Activated CD8-positive, alpha-beta memory T cell treated with anti-CD3 and anti-CD28 coated beads for 36 hours (primary cell): ENCODE measurements around the gene TAF5L. TPM values are rescaled to one million over a fixed set of nuclear protein-coding genes. Genes with fewer than 3 reads are reported as not detected.
"Not testable (repeated sequence)": the region's sequence is repeated elsewhere in the genome, so short reads cannot be mapped to it uniquely, and the experiment has no call there.

Experiments used
- CTCF ChIA-PET: fragments of 350-600 bp; sonication (Branson Sonifier 250); formaldehyde crosslinking; loops from one replicate; lab custom pipeline; 2021; ENCODE audit warnings: antibody characterized with exemption; lab: Charles Lee
- POLR2A ChIA-PET: fragments of 350-600 bp; sonication (Branson Sonifier 250); formaldehyde crosslinking; loops from one replicate; lab custom pipeline; 2021; ENCODE audit warnings: antibody characterized with exemption; lab: Charles Lee
- total RNA-seq, 2 experiments: library from RNA; stranded (reverse); gene quantifications; one replicate each; pipeline ENCODE4 v1.2.3, GENCODE V29; 2021

The TAF5L gene
- total RNA-seq, 2 experiments from 2014 or later, result 29.5 to 31.1 TPM

GRCh38 chr1:229645324-229645993 is 19.5 kb upstream of the TAF5L start:
- CTCF ChIA-PET, result no interaction called here
- POLR2A ChIA-PET, result no interaction called here

DNA sequence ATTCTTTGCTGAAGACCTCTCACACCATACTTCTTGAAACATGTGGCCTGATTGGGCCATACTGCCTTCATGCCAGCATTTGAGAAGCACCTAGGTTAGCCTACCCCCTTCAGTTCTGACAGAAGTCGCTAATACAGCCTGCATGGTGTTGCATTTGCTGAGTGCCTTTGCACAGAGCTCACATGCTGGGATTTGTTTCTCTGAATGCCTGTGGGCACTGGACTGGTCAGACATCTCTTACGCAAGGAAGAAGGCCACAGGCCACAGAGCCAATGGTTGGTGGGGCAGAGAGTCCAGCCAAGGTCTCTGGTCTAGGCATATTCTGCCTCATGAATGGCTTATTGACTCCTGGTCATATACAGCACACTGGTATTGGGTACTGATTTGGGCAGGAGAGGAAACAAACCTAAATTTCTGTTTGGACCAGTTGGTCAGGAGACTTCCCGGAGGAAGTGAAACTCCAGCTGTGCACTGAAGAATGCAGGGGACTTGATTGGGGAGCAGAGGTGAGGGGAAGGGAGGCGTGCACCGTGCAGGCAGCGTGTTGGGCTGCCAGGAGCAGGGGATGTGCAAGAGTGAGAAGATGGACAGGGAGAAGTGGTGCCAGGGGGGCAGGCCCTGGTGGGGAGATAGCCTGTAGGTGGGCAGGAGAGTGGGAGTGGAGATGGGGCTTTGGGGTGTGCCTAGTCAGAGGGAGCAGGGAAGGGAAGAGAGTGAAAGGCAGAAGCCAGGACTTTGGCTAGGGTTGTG is 18.2 kb upstream of the TAF5L start:
- CTCF ChIA-PET, result no interaction called here
- POLR2A ChIA-PET, result no interaction called here

DNA sequence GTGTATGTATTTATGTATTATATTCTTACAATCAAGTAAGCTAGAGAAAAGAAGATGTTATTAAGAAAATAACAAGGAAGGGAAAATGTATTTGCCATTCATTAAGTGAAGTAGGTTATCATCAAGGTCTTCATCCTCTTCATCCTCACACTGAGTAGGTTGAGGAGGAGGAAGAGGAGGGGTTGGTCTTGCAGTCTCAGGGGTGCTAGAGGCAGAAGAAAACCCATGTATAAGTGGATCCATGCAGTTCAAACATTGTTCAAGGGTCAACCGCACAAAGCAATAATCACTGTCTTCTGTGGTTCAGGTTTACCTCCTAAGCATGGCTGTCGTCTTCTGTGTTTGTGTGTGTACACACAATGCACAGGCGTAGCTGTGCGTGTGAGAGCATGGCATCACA is 17.0 kb upstream of the TAF5L start:
- ChIA-PET CTCF (no interaction called here), POLR2A (no interaction called here)

DNA sequence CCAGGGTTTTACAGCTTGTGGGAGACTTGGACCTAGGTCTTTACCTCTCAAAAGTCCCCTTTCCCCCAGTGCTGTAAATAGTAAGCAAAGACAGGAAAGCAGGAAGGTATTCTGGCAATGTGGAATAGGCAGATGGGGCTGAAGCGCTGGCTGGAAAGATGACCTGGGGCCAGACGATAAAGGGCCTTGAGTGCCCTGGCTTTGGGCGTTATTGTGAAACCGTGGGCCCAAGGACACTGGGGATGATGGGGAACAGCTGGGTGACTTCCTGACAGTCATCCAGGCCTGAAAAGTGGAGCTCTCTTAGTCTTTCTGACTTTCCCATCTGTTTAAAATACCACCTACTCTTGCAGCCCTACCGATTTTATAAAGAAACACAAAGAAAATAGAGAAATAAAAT is 16.5 kb upstream of the TAF5L start:
- CTCF ChIA-PET, result no interaction called here
- POLR2A ChIA-PET, result no interaction called here

- POLR2A ChIA-PET, result no interaction called here
- CTCF ChIA-PET, result no interaction called here
Observed at GRCh38 chr1:229641306-229641705, 15.4 kb upstream of the TAF5L start.

GRCh38 chr1:229640455-229640854 is 14.5 kb upstream of the TAF5L start:
- ChIA-PET CTCF (interaction anchor here (0.6 kb wide), 1 partner anchor 9 kb away, joined by 6 read pairs; no protein-coding TSS in a partner anchor), POLR2A (no interaction called here)

DNA sequence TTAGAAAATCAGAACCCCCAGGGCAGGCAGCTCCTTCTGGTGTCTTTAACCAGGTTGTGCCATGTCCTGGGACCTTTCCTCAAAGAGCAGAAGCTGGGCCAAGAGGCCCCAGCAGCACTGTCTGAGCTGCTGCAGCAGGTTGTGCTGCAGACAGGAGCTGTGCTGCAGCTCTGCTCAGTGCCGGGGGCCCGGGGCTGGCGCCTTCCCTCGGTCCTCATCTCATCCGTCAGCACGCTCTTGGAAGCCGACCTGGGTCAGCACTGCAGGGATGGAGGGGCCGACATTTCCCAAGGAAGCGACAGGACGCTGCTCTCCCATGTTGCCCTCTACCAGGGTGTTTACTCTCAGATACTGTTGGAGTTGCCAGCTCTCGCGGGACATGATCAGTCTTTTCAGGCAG is 11.8 kb upstream of the TAF5L start:
- CTCF ChIA-PET, result interaction anchor here (0.5 kb wide), 1 partner anchor 735 kb away, joined by 3 read pairs; no protein-coding TSS in a partner anchor
- POLR2A ChIA-PET, result interaction anchor here (0.6 to 0.7 kb wide), 2 partner anchors 7 to 168 kb away, joined by 4 to 5 read pairs; no protein-coding TSS in a partner anchor

- ChIA-PET POLR2A (no interaction called here), CTCF (interaction anchor here (0.5 kb wide), 1 partner anchor 1506 kb away, joined by 3 read pairs; no protein-coding TSS in a partner anchor)
Observed at GRCh38 chr1:229636042-229636441, 10.1 kb upstream of the TAF5L start.

DNA sequence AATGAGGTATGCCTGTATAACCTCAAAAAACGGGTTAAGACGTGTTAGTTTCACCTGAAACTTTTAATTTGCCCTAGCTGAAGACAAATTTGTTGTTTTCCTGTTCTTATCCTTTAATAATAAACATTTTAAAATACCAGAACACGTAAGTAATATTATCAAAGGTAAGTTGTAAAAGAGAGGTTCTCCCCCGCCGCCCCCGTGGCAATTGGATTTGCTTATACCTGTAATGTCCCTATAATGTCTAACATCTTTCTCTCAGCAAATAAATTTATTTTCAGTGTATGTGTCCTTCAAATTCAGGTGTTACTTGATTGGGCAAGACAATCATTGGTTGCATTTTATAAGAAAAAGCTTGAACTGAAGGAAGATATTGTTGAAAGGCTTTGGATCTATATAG is 6.0 kb upstream of the TAF5L start:
- ChIA-PET POLR2A (no interaction called here), CTCF (interaction anchor here (0.7 kb wide), 1 partner anchor 1744 kb away, joined by 5 read pairs; no protein-coding TSS in a partner anchor)

- ChIA-PET POLR2A (no interaction called here), CTCF (interaction anchor here (0.7 to 1.2 kb wide), 2 partner anchors 9 to 76 kb away, joined by 4 to 6 read pairs; no protein-coding TSS in a partner anchor)
Observed at GRCh38 chr1:229631148-229631547, 5.2 kb upstream of the TAF5L start.

DNA sequence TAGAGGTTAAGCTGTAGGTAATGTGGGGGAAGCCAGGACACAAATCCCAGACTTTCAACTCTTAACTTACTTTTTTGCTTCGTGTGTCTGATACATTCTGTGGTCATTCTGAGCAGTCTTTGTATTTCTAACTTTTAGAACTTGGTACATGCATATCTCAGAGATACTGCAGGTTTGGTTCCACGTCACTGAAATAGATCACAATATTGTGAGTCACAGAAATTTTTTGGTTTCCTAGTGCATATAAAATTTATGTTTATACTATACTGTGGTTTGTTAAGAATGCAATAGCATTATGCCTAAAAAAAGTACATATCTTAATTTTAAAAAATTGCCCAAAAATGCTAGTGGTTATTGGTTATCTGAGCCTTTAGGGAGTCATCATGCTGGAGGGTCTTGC is 3.3 kb upstream of the TAF5L start:
- ChIA-PET CTCF (no interaction called here), POLR2A (interaction anchor here (1.1 kb wide), 1 partner anchor 34 kb away, joined by 3 read pairs; no protein-coding TSS in a partner anchor)

DNA sequence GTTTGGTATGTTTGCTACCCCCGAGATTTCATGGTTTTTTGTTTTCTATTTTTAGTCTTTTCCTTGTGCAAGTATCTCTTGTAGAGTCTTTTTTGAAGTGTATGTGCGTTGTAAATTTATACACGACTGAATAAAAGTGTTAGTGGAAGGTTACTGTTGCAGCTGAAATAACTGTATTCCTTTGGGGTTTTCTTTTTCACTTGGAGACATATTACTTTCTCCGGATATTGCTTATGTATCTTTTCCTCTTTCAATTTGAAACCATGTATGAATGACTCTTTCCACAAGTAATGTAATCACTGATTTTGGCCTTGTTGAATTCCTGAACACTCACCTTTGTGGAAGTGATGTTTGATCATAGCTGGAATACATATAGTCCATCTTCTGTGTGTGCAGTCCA is 1.1 kb upstream of the TAF5L start:
- ChIA-PET POLR2A (interaction anchor here (0.5 to 1.4 kb wide), 2 partner anchors 68 to 313 kb away, joined by 3 to 11 read pairs; partner anchors contain the start of gene ABCB10), CTCF (interaction anchor here (0.6 to 1.7 kb wide), 3 partner anchors 68 to 846 kb away, joined by 3 to 8 read pairs (median 3); partner anchors contain the start of gene ABCB10)

- ChIA-PET CTCF (interaction anchor here (1.5 kb wide), 1 partner anchor 67 kb away, joined by 3 read pairs; the partner anchor contains the start of gene ABCB10), POLR2A (no interaction called here)
Observed at GRCh38 chr1:229625071-229625914, 629 bp downstream of the TAF5L start.

DNA sequence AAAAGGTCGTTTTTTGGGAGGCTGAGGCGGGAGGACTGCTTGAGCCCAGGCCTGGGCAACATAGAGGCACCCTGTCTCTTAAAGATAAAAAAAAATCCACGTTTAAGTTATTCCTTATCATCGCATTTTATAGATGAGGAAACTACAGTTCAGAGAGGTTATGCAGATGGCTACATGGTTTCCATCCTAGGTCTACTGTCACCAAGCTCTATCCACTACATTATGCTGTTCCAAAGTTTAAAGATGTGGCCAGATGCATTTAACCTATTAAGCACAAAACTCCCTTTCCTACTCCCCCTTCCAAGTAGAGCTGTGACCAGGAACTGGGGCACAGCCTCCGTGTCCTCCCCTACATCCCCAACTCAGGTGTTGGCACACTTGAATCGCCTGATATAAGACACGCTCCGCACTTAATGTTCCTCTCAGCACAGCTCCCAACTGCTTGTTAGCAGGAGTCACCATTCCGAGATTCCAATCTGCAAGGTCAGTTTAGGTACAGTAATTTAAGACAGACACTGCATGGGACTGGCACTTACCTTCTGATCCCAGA is 1.3 kb downstream of the TAF5L start:
- ChIA-PET CTCF (interaction anchor here (0.6 to 1.5 kb wide), 2 partner anchors 66 to 585 kb away, joined by 3 to 4 read pairs; partner anchors contain the start of gene ABCB10), POLR2A (interaction anchor here (1.0 kb wide), 1 partner anchor 9 kb away, joined by 6 read pairs; no protein-coding TSS in a partner anchor)

GRCh38 chr1:229623838-229624237 is 2.1 kb downstream of the TAF5L start:
- POLR2A ChIA-PET, result interaction anchor here (1.0 kb wide), 1 partner anchor 8 kb away, joined by 6 read pairs; no protein-coding TSS in a partner anchor
- CTCF ChIA-PET, result interaction anchor here (0.6 to 1.4 kb wide), 2 partner anchors 65 to 586 kb away, joined by 4 to 7 read pairs; partner anchors contain the start of gene ABCB10

DNA sequence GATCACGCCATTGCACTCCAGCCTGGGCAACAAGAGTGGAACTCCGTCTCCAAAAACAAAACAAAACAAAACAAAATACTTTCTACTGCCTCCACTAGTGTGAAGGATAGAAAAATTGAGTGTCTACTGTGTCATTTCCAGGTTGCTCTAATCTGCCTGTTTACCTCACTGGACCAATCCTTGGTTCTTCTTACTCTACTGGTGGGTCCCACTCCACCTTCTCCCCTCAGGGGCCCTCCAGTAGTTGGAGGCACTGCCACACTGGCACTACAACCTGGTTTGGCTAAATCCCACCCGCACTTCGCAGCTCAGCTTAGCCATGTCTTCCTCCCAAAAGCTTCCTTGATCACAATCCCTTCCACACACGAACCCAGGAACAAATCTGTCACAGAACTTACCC is 2.7 kb downstream of the TAF5L start:
- CTCF ChIA-PET, result interaction anchor here (1.4 kb wide), 1 partner anchor 64 kb away, joined by 7 read pairs; the partner anchor contains the start of gene ABCB10
- POLR2A ChIA-PET, result no interaction called here

DNA sequence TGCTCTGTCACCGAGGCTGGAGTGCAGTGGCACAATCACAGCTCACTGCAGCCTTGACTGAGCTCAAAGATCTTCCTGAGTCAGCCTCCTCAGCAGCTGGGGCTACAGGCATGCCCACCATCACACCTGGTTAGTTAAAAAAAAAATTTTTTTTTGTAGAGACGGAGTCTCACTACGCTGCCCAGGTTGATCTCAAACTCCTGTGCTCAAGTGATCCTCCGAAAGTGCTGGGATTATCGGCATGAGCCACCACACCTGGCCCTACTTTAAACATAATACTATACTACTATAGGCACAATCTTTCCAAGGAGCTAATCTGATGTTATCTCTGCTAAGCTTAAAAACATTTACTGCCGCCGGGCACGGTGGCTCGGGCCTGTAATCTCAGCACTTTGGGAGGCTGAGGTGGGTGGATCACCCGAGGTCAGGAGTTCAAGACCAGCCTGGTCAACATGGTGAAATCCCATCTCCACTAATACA is 3.2 kb downstream of the TAF5L start:
- POLR2A ChIA-PET, result not testable (repeated sequence)

DNA sequence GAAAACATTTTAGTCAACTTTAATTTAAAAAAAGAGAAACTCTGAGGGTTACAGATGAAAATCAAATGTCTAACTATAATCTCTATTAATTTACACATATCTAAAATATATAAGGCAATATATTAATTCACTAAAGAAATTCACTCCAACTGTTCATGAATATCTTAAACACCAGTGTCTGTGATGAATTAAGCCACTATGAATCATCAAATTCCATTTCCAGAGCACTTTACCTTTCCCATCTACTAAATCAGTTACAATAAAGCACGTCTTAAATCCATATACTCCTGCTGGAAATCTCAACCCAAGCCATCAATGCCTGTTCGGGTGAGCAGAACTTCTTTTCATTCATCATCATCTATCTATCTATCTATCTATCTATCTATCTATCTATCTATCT is 4.3 kb downstream of the TAF5L start:
- POLR2A ChIA-PET, result no interaction called here
- CTCF ChIA-PET, result interaction anchor here (1.7 kb wide), 1 partner anchor 63 kb away, joined by 4 read pairs; the partner anchor contains the start of gene ABCB10

More for the DNA sequence above, 3.2 kb downstream of the TAF5L start:
- CTCF ChIA-PET, result interaction anchor here (1.4 kb wide), 1 partner anchor 64 kb away, joined by 7 read pairs; the partner anchor contains the start of gene ABCB10
